ENCODE measurements around the gene BUB1B.
"Not testable (repeated sequence)": the region's sequence is repeated elsewhere in the genome, so short reads cannot be mapped to it uniquely, and the experiment has no call there.

- TF ChIP-seq POLR2A (IDR thresholded peaks at IDR 0.05); CTCF (IDR thresholded peaks at IDR 0.05); EP300 (IDR thresholded peaks at IDR 0.05; ENCODE audit: low read depth): not testable (repeated sequence)
Measured at GRCh38 chr15:40138201-40138570, 22.7 kb upstream of the BUB1B start.

Data from transverse colon (tissue), 3 donors.